ENCODE measurements around the gene NT5C2.
A peak's percentile ranks its signal among the peaks of the same experiment; 100 is the strongest.

NT5C2 gene

GRCh38 chr10:103055105-103055504 is 138.0 kb downstream of the NT5C2 start:
- DNase-seq (ENCODE audit: low read depth) = no peak

- DNase-seq (ENCODE audit: low read depth) = no peak
Observed at GRCh38 chr10:103054621-103055020, 138.5 kb downstream of the NT5C2 start.

- DNase-seq (ENCODE audit: low read depth) = peak; percentile 74
Observed at GRCh38 chr10:103053659-103054581, 139.2 kb downstream of the NT5C2 start.

DNA sequence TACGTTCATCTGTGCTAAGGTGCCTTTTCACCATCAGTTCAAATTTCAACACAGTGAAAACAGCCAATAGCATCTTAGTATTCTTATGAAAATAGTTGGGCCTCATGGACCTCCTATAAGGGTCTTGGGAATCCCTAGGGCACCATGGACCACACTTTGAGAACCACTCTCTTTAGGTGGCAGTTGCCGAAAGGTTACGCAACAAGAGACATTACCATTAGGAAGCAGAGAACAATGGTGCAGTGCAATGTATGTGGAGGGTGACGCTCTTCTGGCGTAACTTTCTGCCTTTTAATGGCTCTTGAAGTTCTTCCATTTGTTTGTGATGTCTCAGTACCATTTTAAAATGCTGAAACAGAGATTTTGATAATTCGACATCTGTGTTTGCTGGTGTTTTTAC is 143.8 kb downstream of the NT5C2 start:
- DNase-seq (ENCODE audit: low read depth) = no peak

GRCh38 chr10:103047381-103047780 is 145.7 kb downstream of the NT5C2 start:
- DNase-seq (ENCODE audit: low read depth) = no peak

DNA sequence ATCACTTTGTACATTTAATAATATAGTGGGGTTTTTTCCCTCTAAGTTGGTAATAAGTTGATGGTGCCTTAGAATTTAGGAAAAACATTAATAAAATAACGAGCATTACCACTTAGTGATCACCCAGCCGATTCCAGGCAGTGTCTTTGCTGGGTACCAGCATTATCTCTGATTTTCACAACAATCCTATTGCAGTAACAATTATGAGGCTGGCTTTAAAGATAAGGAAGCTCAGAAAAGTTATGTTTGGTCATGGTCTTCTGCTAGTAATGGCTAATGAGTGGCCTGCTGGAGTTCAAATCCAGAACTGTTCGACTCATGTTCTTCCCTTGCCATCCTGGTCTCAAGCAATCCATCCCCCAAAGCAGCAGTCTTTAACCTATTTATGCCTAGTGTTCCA is 147.1 kb downstream of the NT5C2 start:
- no peak for DNase-seq (ENCODE audit: low read depth)

GRCh38 chr10:103044942-103045489 is 148.1 kb downstream of the NT5C2 start:
- DNase-seq (ENCODE audit: low read depth) = no peak

DNA sequence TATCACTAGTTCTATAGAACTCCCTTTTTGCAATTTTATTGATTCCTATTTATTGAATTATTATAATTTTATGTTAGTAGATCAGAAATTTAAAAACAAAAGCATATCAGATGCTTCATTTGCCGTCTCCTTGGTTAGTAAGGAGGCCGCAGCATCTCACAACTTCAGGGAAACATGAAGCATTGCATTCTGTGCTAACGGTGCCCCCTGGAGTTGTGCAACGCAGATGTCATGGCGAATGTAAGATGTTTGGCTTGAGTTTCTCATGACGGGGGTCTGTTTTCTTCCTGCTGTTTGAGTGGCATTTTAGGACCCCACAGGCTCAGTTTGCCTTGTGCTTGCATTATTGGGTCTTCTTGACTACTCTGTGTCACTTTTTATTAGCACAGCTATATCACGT is 150.2 kb downstream of the NT5C2 start:
- no peak for DNase-seq (ENCODE audit: low read depth)

DNA sequence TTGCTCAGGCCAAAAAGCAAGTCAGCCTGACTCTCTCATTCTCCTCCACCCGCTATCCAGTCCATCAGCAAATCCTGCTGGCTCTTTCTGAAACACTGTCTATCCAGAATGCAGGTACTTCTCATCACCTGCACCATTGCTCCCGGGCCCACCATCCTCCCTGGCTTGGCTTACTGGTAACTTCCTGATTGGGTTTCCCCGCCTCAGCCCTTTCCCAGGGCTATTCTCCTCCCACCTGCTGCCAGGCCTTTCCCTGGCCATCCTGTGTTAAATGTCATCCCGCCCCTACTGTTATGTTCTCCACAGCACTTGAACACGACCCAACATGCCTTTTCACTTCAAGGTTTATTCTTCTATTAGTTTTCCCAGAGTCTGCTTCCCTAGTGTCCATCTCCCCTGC is 150.9 kb downstream of the NT5C2 start:
- no peak for DNase-seq (ENCODE audit: low read depth)

DNA sequence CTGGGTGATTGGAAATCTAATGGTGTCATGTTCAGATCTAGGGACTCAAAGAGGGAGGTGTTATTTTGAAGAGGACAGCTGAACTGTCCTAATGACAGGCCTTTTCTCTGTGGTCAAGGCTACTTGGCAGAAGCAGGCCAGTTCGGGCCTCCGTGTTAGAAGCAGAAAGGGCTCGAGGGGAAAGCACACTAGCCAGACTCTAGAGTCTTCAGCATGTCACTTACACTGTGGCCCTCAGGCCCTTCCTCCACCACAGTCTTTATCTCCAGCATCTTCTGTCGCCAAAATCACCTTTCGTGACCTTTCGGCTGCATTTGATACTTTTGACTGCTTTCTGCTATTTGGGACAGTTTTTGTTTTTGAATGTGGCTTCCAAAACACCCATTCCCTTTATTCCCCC is 151.7 kb downstream of the NT5C2 start:
- DNase-seq (ENCODE audit: low read depth) = no peak

GRCh38 chr10:103040418-103040817 is 152.7 kb downstream of the NT5C2 start:
- no peak for DNase-seq (ENCODE audit: low read depth)

DNA sequence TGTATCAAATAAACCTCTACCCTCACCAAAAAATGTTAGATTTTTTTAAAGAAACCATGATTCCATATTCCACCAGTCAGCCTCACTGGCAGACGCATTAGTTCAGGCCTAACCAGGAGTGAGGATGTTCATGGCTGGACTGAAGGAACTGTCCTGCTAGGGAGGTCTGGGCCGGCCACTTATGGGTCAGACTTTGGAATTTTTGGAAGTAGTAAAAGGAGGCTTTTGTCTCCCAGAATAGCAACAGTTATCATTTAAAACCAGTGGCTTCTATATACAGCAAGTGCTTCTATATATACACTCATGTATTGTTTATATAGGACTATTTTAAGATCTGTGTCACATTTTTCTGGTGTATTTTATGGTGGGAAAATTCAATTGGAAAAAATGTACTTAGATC is 154.5 kb downstream of the NT5C2 start:
- no peak for DNase-seq (ENCODE audit: low read depth)
